Neural cell (in vitro differentiated cells): Measurements from ENCODE around the gene SCYGR2. TPM values are rescaled to one million over a fixed set of nuclear protein-coding genes. Genes with fewer than 3 reads are reported as not detected.

Experiments used
- H2AFZ ChIP-seq: fragments of 200-600, 300-800 bp; sonication (generic), shearing (Covaris generic); 2 replicates; pipeline ENCODE4 v1.6.0; 2014; ENCODE audit warnings: low read depth, mild to moderate bottlenecking, antibody characterized with exemption, low read length, moderate library complexity
- H3F3A ChIP-seq: fragments of 200-600 bp; shearing (Covaris generic); 2 replicates; pipeline ENCODE4 v1.6.1; 2016; ENCODE audit warnings: mild to moderate bottlenecking, moderate library complexity, mixed read lengths, antibody characterized with exemption, low read length; ENCODE audit not compliant: insufficient read depth, poor library complexity, severe bottlenecking
- H3K27ac ChIP-seq: fragments of 200-600, 300-800 bp; sonication (generic), shearing (Covaris generic); 2 replicates; pipeline ENCODE4 v1.5.1; 2014; ENCODE audit warnings: mild to moderate bottlenecking, low read length, moderate library complexity
- H3K27me3 ChIP-seq: fragments of 300-800, 200-600 bp; sonication (generic), shearing (Covaris generic); 2 replicates; pipeline ENCODE4 v1.6.0; 2014; ENCODE audit warnings: mild to moderate bottlenecking, low read depth, low read length, moderate library complexity; ENCODE audit not compliant: insufficient read depth
- H3K36me3 ChIP-seq: fragments of 300-800, 200-600 bp; sonication (generic), shearing (Covaris generic); 2 replicates; pipeline ENCODE4 v1.5.1; 2014; ENCODE audit warnings: mild to moderate bottlenecking, antibody characterized with exemption, low read length, moderate library complexity; ENCODE audit not compliant: insufficient read depth
- H3K4me2 ChIP-seq: fragments of 300-800, 200-600 bp; sonication (generic), shearing (Covaris generic); 2 replicates; pipeline ENCODE4 v1.6.0; 2014; ENCODE audit warnings: mild to moderate bottlenecking, low read length
- H3K4me3 ChIP-seq: fragments of 300-800, 200-600 bp; sonication (generic), shearing (Covaris generic); 2 replicates; pipeline ENCODE4 v1.5.1; 2014; ENCODE audit warnings: mild to moderate bottlenecking, low read length, moderate library complexity
- H3K79me2 ChIP-seq: fragments of 200-600 bp; shearing (Covaris generic); replicated peaks from 2 replicates; pipeline ENCODE4 v1.6.0; 2014; ENCODE audit warnings: mild to moderate bottlenecking, low read length, moderate library complexity; ENCODE audit not compliant: insufficient read depth
- H3K9ac ChIP-seq: fragments of 300-800, 200-600 bp; sonication (generic), shearing (Covaris generic); 2 replicates; pipeline ENCODE4 v1.6.1; 2016; ENCODE audit warnings: mild to moderate bottlenecking, low read length, mixed read lengths
- H3K9me2 ChIP-seq: fragments of 200-600 bp; shearing (Covaris generic); 2 replicates; pipeline ENCODE4 v1.6.1; 2016; ENCODE audit warnings: mild to moderate bottlenecking, low read length, mixed read lengths; ENCODE audit not compliant: insufficient read depth
- H3K9me3 ChIP-seq: fragments of 200-600, 300-800 bp; sonication (generic), shearing (Covaris generic); 2 replicates; pipeline ENCODE4 v1.6.1; 2016; ENCODE audit warnings: mild to moderate bottlenecking, mixed run types, low read length, moderate library complexity, mixed read lengths
- H4K20me1 ChIP-seq: fragments of 200-600 bp; shearing (Covaris generic); 2 replicates; pipeline ENCODE4 v1.6.1; 2016; ENCODE audit warnings: mild to moderate bottlenecking, mixed run types; ENCODE audit not compliant: insufficient read depth
- CTCF ChIP-seq: fragments of 450-650 bp; IDR thresholded peaks from 2 replicates; pipeline ENCODE4 v1.5.1; 2014; ENCODE audit warnings: antibody characterized with exemption, mild to moderate bottlenecking, moderate library complexity; ENCODE audit not compliant: poor library complexity, severe bottlenecking
- EP300 ChIP-seq: fragments of 450-650 bp; conservative IDR thresholded peaks from 2 replicates; pipeline ENCODE4 v1.6.1; 2014; ENCODE audit warnings: antibody characterized with exemption, mild to moderate bottlenecking, moderate library complexity; ENCODE audit not compliant: poor library complexity, severe bottlenecking
- EZH2 ChIP-seq: fragments of 200-600, 300-800 bp; shearing (Covaris generic), sonication (generic); IDR thresholded peaks from 2 replicates; pipeline ENCODE4 v1.6.1; 2014; ENCODE audit warnings: antibody characterized with exemption, low read length, borderline replicate concordance, mild to moderate bottlenecking; ENCODE audit not compliant: insufficient read depth, poor library complexity, severe bottlenecking
- MXI1 ChIP-seq: fragments of 450-650 bp; conservative IDR thresholded peaks from 2 replicates; pipeline ENCODE4 v1.6.1; 2014; ENCODE audit warnings: antibody characterized with exemption, mild to moderate bottlenecking; ENCODE audit not compliant: poor library complexity, severe bottlenecking
- POLR2AphosphoS5 ChIP-seq: IDR thresholded peaks from 2 replicates; pipeline ENCODE4 v1.6.1; 2012
- RAD21 ChIP-seq: fragments of 450-650 bp; conservative IDR thresholded peaks from 2 replicates; pipeline ENCODE4 v1.6.1; 2014; ENCODE audit warnings: antibody characterized with exemption, mild to moderate bottlenecking, moderate library complexity
- REST ChIP-seq: IDR thresholded peaks from 2 replicates; pipeline ENCODE4 v1.6.1; 2012; ENCODE audit warnings: borderline replicate concordance
- SMC3 ChIP-seq: fragments of 450-650 bp; conservative IDR thresholded peaks from 2 replicates; pipeline ENCODE4 v1.6.1; 2014; ENCODE audit warnings: antibody characterized with exemption, mild to moderate bottlenecking, moderate library complexity; ENCODE audit not compliant: poor library complexity
- polyA plus RNA-seq: library from polyadenylated mRNA; depleted of rRNA; stranded (reverse); fragments of >200 nt; gene quantifications from 2 replicates; pipeline ENCODE4 v1.2.3, GENCODE V29; 2014

SCYGR2 gene
- polyA plus RNA-seq, 1 donor from 2014 or later = not detected

GRCh38 chr2:227615181-227615580, 16.5 kb downstream of the SCYGR2 start:
- Histone ChIP-seq H3K9ac (no peak overlapping the region), H3F3A (no peaks in the 10 kb centered on the region), H3K27ac (no peak overlapping the region), H2AFZ (no peak overlapping the region), H3K27me3 (no peaks in the 10 kb centered on the region), H3K9me2 (no peaks in the 10 kb centered on the region), H3K9me3 (no peaks in the 10 kb centered on the region), H4K20me1 (no peaks in the 10 kb centered on the region), H3K79me2 (no peaks in the 10 kb centered on the region), H3K4me3 (no peak overlapping the region), H3K36me3 (no peaks in the 10 kb centered on the region), H3K4me2 (no peak overlapping the region)
- TF ChIP-seq RAD21 (no peak), MXI1 (no peak), POLR2AphosphoS5 (no peak), REST (no peak), SMC3 (no peak)

- Histone ChIP-seq H4K20me1 (no peaks in the 10 kb centered on the region), H2AFZ (no peak overlapping the region), H3K4me2 (no peak overlapping the region)
These were observed 17.2 kb downstream of the SCYGR2 start for GRCh38 chr2:227615906-227616305.

GRCh38 chr2:227616631-227617030, 17.9 kb downstream of the SCYGR2 start:
- H4K20me1 ChIP-seq = no peaks in the 10 kb centered on the region
- H3F3A ChIP-seq = no peaks in the 10 kb centered on the region
- H3K4me3 ChIP-seq = no peak overlapping the region
- H3K9ac ChIP-seq = no peak overlapping the region
- H3K9me2 ChIP-seq = no peaks in the 10 kb centered on the region
- no peaks in the 10 kb centered on the region for H3K79me2 ChIP-seq
- H2AFZ ChIP-seq = no peak overlapping the region
- no peak overlapping the region for H3K27ac ChIP-seq
- no peaks in the 10 kb centered on the region for H3K9me3 ChIP-seq
- no peaks in the 10 kb centered on the region for H3K36me3 ChIP-seq
- no peak overlapping the region for H3K4me2 ChIP-seq
- H3K27me3 ChIP-seq = no peaks in the 10 kb centered on the region
- TF ChIP-seq MXI1 (no peak), EZH2 (no peak), POLR2AphosphoS5 (no peak), REST (no peak), RAD21 (no peak), SMC3 (no peak), EP300 (no peak)

More at GRCh38 chr2:227615906-227616305, 17.2 kb downstream of the SCYGR2 start:
- H3K27ac ChIP-seq = no peak overlapping the region
- no peaks in the 10 kb centered on the region for H3K27me3 ChIP-seq
- no peaks in the 10 kb centered on the region for H3K9me3 ChIP-seq
- H3K9ac ChIP-seq = no peak overlapping the region
- H3F3A ChIP-seq = no peaks in the 10 kb centered on the region
- no peaks in the 10 kb centered on the region for H3K9me2 ChIP-seq
- no peak for TF ChIP-seq POLR2AphosphoS5
- no peak for TF ChIP-seq EP300
- TF ChIP-seq CTCF = no peak
- H3K36me3 ChIP-seq = no peaks in the 10 kb centered on the region
- no peaks in the 10 kb centered on the region for H3K79me2 ChIP-seq
- H3K4me3 ChIP-seq = no peak overlapping the region
